Right kidney (tissue), 1 donor: ENCODE measurements around the gene PLS1.

Experiments
- DNase-seq: peaks from one replicate; pipeline ENCODE4 v3.0.0-alpha.2; 2016

Gene PLS1

DNA sequence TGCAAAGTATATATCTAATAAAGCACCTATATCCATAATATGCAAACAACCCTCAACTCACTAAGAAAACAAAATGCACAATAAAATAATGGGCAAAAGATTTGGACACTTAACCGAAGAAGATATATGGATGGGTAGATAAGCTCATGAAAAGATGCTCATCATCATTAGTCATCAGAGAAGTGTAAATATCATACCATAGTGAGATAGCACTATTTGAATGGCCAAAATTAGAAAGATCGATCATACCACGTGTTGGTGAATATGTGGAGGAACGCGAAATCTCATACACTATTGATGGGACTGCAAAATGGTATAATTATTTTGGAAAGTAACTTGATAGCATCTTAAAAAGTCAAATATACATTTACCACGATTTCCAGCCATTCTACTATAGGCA is 40.5 kb downstream of the PLS1 start:
- DNase-seq: no peak

DNA sequence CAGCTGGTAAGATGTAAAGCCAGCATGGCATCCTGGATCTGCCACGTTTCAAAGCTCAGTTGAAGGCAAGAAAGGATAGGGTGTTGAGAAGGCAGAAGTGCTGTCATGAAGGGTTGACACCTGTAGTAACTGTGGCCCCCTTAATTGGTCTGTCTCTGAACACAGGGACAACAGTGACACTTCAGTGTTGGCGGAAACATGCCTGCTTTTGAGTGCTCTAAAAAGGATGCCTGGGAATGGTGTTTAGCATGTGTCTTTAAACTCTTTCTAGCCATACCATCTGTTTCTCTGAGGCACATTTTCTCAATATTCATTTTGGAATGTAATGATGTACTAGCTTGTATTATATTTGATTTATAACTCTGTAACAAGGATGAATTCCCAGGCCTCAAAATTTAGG is 42.1 kb downstream of the PLS1 start:
- no peak for DNase-seq

DNA sequence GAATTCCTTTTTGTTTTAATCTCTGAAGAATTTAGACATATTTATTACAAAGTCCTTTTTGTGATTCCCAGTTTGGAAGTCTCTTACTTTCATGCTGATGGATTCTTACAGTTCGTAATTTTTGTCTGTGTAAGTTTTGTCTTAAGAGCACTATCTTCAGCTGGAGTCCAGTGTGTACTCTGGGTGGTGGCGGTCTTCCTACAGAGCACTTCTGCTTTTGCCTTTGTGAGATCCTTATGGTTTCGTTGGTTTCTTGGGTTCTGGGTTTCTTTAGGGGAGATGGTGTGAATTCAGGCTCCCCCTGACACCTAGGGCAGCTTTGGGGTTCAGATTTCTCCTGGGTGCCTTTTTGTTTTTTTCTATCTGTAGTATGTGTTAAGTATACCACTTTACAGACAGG is 45.3 kb downstream of the PLS1 start:
- no peak for DNase-seq

DNA sequence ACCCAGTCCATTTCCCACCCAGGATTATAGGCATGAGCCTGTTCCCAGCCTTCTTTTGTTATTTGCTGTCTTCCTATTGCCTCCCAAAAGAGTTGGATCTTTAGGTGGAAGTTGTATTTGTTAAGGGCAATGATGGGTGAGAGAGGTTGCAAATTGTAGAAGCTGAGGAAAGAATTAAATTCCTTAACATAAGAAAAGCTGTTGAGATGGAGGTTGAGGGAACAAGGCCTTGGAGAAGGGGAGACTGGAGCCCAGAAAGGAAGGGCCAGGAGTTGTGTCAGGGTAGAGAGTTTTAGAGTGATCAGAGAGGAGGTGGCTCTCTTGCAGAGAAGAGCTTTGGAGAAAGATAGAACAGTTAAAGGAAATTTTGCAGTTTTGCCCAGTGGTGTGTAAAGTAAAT is 46.8 kb downstream of the PLS1 start:
- no peak for DNase-seq

DNA sequence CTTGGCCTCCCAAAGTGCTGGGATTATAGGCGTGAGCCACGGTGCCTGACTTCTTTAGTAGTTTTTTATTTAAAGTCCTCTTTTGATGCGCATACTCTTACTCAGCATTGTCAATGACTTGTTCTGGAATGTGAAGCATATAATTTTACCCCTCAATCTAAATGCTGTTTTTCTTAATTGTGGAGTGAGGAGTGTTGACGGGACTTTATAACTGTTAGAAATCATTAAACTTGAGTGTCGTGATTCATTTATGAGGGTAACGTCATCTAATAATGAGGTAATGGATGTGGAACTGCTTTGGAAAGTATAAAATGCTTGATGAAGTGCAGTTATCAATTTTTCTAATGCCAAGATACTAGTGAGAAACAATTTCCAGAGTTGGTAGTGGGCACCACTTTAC is 48.3 kb downstream of the PLS1 start:
- DNase-seq: no peak

DNA sequence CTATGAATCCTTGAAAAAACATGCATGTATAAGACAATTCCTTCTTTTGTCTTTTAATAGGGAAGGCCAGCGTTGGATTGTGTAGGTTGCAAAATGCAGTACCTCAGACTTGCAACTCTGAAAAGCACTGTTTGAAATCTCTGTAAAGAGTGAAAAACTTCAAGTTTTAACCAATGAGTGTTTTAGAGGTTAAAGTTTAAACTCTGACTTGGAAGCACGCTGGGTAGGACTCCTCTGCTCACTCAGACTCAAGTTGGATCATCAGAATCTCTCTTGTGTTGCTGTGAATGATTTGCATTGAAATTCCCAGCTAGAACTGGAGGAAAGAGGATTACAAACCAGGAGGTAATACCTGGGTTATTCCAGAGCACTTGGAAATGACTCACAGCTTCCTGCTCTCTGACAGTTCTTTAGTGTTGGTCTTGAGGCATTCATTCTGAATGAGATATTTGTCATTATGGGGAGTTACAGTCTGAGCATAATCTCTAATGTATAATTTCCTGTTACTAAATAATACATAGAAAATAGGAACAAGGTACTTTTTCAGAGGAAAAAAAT is 49.1 kb downstream of the PLS1 start:
- DNase-seq: no peak

DNA sequence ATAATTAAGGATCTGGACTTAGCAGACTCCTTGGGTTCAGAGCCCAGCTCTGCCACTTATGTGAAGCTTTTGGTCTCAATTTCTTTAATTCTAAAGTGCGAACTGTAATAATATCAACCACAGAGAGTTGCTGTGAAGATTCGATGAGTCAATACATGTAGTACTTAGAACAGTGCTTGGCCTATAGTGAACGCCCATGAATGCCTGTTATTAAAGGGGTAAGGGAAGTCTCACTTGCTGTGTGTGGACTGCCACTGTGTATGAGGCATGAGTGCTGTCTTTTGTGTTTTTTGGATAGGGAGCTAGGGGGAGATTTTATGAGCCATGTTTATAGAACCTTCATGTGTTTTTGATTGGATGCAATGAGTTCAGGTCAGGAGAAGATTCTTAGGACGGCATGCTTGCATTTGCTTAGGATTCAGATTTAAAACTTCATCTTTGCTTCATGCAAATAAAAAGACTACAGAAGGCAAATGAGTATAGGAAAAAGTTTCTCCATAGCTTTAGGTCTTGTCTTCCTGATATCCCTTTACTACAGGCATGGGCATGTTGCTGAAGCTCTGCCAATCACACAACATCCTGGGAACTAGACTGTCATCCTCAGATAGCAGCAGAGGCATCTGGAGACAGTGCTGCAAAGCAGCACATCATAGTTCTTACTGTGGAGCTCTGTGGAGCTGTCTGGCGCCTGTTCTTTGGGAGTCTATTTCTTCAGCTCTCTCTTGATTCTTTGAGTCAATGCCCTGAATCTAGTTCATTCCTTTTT is 50.0 kb downstream of the PLS1 start:
- no peak for DNase-seq

DNA sequence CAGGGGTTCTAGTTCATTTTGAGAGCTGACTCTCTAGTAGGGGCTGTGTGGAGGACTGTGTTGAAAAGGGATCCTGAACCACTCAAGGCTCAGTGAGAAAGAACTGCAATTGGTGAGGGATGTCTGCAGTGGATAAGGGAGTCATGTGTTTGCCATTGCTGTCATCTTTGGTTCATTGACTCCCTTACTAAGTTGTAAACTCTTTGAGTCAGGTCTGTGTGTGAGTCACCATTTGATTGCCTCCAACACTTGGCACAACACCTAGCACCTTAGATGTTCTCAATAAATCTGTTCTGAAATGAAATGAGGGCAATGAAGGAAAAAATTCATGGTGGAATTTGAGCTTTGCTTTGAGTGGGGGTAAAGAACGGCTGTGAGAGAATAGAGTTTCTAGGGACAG is 51.7 kb downstream of the PLS1 start:
- DNase-seq: no peak

DNA sequence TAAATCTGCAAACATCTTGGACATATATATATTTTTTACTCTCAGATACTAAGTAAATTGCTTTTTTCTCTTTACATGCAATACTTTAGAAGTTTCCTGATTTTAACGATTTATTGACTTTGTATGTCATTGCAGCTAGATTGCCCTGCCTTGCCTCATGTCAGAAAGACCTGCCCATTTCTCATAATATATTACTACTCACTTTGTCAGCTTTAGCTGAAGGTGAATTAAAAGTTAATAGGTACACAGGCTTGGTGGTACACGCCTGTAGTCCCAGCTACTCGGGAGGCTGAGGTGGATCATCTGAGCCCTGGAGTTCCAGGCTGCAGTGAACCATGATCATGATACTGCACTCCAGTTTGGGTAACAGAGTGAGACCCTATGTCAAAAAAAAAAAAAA is 52.8 kb downstream of the PLS1 start:
- no peak for DNase-seq

DNA sequence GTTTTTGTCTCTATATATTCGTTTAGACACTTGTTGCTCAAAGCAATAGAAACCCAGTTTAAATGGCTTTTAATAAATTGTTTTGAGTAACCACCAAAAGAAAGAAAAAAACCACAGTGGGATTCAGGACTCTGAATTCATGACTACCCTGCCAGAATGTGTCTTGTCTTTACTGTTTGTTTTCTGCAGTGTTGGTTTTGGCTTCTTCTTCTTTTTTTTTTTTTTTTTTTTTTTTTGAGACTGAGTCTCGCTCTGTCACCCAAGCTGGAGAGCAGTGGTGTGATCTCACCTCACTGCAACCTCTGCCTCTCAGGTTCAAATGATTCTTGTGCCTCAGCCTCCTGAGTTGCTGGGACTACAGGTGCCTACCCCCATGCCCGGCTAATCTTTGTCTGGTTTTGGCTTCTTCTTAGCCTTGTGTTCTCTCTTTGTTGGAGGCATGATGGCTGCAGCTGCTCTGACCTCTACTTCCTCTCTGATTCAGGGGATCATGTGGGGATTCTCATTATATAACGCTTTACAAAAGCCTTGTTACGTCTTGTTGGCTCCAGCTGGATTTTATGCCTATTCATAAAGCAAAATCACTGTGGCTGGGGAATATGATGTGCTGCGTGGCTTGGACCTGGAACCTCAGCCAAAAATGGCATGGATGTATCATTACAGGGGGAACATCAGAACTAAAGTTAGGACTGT is 54.0 kb downstream of the PLS1 start:
- no peak for DNase-seq

DNA sequence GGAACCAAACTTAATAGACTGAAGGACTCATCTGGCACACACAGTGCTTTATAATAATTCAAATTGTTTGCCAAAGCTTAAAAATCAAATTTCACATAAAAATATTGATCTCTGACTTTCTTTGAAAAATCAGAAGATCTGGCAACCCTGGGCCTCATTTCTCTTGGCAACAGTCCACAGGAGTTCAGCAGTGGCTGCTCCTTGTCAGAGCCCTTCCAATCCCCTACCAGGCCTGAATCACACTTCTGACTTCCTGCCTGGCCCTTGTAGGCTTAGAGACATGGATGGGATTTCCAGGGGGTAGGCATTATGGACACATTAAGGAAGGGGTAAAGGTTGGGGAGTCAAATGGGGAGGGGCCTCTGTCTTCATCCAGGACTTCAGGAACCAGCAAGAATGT is 55.5 kb downstream of the PLS1 start:
- DNase-seq: no peak

DNA sequence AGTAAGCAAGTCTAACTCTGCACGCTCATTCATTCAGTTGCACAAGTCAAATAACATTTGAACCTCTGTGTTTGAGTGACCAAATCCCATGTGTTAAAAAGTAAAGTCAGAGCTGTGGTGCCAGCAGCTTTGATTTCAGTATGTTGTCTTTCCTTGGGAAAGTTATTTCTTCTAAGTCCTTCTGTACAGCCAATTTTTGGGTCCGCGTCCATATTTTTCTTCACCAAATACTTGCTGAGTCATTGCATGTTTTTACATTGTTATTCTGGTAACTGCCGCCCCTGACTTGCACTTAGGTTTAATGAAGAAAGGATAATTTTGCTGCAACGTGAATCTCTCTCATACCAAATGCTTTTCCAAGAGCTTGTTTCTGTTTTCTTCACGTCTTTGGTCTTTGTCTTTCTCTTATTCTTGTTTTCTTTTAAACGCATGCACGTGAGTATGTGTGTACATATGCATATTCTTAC is 56.7 kb downstream of the PLS1 start:
- DNase-seq: no peak

DNA sequence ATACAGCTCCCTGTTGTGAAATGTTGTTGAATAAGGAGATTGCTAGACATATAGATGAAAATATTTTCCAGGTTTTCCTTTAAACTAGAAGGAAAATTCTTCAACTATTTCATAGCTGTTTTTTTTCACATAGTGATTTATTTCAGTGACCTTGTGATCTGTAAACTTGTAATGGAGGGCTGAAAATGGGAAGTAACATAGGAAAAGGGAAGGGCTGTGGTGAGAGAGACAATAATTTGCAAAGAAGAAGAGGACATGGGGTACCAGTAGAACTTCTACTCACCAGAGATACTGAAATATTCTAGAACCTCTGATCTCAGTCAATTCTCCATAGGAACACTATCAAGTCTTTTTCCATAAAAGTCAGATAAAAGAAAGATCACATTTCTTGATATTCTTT is 60.4 kb downstream of the PLS1 start:
- no peak for DNase-seq

DNA sequence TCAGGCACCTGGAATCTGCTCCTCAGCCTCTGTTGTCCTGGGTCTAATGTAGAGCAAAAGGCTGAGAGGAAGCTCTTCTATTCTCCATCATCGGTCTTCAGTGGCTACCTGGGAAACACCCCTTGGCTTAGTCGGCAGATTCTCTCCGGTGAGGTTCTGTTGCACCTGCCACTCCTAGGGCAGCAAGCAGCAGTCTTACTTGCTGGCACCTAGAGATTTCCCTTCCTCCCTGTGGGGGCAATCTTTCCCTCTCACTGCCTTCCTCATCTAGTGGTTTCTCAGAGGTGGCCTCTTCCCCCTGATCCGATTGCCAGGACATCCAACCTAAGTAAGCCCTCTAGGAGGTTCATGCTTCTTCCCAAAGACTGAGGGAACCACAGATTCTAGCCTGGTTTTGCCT is 60.8 kb downstream of the PLS1 start:
- DNase-seq: no peak

DNA sequence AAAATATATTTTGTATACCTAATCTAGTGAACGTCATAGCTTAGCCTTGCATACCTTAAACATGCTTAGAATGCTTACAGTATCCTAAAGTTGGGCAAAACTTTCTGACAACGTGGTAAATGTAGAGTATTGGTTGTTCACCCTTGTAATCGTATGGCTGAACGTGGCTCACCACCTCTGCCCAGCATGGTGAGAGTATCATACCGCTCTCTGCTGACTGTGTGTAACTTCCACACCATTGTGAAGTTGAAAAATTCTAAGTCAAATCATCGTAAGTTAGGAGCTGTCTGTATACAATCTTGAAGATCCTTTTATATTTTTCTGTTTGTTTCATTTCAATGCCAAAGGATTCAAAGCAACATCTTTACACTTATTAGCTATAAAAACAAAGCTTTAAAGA is 64.2 kb downstream of the PLS1 start:
- DNase-seq: no peak

DNA sequence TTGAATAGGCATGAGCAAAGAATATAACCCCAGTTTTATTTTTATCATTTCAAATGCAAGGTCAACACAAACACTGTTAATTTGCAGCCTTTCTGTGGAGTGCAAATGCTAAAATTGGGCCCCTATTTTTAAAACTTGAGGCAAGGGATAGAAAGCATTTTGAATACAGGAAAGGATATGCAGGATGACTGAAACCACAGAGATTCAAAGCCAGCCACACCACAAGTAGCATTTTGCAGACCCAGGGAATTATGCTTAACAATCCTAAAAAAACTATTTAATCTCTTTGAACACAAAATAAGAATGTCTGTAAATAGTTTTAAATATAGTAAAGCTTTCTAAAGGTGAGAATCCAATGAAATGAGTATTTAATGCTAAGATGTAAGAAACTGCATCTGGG is 64.7 kb downstream of the PLS1 start:
- no peak for DNase-seq

DNA sequence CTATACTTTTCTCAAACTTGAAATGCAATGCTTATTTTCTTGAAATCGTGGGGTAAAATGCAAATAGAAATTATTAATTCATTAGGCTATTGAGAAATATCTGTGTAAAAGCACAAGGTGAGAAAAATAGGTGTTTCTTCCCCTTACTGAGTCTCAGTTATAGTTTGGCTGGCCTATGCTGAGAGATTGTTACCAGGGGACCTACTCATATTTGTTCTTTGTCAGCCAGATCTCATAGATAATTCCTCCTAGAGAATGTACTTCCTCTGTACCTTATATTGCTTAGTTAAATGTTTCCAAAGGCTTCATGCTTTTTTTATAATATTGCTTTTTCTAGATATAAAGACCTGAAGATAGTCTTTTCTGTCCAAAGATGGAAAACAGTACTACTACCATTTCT is 67.7 kb downstream of the PLS1 start:
- DNase-seq: no peak

DNA sequence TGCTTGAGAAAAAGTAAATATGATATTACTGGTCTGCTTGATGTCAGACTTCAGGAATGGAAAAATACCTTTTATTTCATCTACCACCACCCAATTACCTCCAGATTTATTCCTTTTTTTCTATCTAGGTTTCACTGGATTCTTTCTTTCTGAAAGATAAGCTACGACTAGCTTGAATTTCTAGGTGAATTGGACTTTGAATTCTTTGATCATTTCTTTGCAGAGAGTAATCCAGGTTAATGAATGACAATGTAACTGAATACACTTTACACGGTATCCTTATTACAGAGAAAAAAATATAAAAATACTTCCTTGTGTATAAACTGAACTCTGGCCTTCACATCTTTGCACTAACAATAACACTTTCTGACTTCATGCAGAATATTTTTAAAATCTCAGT is 68.1 kb downstream of the PLS1 start:
- DNase-seq: no peak

DNA sequence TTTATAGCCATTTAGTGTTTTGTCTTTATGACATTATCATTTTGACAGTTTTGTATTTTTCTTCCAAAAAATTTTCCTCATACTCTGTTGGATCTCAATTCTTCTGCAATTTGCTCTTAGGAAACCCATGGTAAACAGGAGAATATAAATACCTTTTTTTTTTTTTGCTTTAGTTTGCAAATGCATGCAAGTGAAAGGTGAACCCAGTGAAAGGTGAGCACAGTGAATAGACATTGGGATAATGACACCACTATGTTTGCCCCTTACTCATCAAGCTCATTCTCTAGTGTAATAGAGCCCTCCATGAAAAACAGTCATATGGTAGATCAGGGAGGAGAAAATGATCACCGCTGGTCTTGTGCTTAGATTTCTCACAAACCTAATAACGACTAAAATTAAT is 68.6 kb downstream of the PLS1 start:
- DNase-seq: no peak

DNA sequence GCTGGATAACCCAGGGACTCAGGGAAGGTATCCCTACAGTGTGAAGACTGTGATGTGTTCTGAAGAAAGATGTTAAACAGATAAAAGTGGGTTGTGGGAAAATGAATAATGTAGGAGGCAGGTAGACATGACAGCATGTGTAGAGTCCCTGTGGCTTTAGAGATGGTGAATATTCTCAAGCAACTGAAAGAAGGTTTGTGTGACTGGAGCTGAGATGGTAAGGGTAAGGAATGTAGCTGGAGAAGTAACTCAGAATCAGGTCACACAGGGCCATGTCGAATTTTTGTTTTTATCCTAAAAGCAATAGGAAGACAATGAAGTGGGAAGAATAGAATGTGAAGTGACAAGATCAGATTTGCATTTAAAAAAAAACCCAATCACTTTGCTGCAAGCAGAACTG is 73.9 kb downstream of the PLS1 start:
- DNase-seq: no peak

DNA sequence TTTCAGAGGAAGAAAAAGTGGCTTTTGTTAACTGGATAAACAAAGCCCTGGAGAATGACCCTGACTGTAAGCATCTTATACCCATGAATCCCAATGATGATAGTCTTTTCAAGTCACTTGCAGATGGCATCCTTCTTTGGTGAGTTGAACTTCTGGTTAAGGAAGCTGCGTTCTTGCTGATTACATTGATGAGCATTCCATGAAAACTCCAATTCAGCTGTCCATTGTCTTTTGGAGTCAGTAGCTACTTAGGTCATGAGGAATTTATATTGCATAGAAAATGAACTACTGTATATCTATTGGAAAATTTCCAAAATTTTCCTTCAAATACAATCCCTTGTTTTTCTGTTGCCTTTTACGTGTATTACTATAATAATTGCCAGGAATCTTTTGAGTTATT is 80.0 kb downstream of the PLS1 start:
- DNase-seq: no peak

DNA sequence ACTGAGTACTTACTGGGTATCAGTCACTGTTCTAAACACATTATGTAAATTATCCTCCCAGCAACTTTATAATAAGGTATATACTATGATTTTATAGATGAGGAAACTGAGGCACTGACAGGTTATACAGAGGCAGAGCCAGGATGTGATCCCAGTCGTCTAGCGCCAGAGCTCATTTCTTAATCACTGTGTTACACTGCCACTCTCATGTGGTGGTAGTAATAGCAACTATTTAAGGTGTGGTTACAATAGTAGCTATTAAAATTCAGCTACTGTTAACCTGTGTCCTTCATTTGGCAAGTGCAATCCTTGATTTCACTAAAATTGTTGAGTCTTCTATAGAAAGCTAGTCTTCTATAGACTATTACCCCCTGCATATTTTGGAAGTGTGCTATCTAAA is 84.5 kb downstream of the PLS1 start:
- no peak for DNase-seq

DNA sequence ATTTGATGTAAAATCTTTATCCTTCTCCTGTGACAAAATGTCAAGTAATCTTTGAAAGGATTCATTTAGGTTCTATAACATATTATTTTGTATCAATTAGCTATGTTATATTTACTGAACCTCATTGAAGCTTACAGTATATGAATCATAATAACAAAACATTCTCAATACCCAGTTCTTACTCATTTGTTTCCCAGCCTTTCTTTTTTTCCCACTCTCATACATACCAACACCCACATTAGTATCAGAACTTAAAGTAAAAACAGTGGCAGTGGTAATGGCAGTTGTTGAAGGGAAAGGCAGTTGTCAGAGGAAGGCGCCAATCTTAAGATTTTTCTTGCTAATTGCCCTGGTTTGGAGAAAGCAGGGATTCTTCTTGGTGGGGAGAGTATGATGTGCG is 94.4 kb downstream of the PLS1 start:
- DNase-seq: no peak

DNA sequence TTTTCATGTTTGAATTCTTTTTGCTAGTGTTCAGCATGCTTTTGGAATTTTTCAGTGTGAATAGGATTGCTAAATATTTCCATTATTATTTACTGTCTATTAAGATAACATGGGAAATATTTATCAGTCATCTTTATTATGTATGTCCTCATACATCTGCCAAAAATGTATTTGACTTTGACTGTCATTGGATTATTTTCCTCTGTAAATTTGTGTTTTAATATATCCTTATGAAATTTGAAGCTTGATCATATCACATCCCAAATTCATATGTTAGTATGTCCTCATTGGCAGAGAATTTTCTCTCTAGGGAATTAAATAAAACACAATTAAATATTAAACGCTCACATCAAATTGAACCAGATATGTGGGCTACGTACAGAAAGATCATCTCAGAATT is 95.3 kb downstream of the PLS1 start:
- no peak for DNase-seq
